MCF 10A (cell line): ENCODE data around the gene GALNT13. TPM values are rescaled to one million over a fixed set of nuclear protein-coding genes. Genes with fewer than 3 reads are reported as not detected.

ENCODE experiments used
- BruUV-seq: library from RNA; stranded (reverse); fragments of 400-500 nt; replicated peaks from 2 replicates; lab custom pipeline; 2021; lab: Mats Ljungman, UMichigan
- CTCF ChIA-PET: fragments of 300-600 bp; sonication (Branson Sonifier 250); formaldehyde crosslinking; extraction: SDS; loops from one replicate; lab custom pipeline; 2021; ENCODE audit warnings: antibody characterized with exemption, inconsistent platforms; lab: Yijun Ruan, JAX
- POLR2A ChIA-PET: fragments of 300-600, 350-650 bp; sonication (Branson Sonifier 250); formaldehyde crosslinking; extraction: SDS; loops from one replicate; lab custom pipeline; 2020; ENCODE audit warnings: antibody characterized with exemption, inconsistent platforms; lab: Yijun Ruan, JAX
- DNase-seq: peaks from one replicate; pipeline ENCODE4 v3.0.0-alpha.2; 2018; ENCODE audit not compliant: unreplicated experiment
- H3K27ac Mint-ChIP-seq: one replicate; pipeline ENCODE4 v1.8.0; 2022; ENCODE audit warnings: mild to moderate bottlenecking, low read depth, mixed read lengths; ENCODE audit not compliant: unreplicated experiment
- H3K27me3 Mint-ChIP-seq: one replicate; pipeline ENCODE4 v1.8.0; 2022; ENCODE audit warnings: mixed read lengths; ENCODE audit not compliant: insufficient read depth, unreplicated experiment
- H3K36me3 Mint-ChIP-seq: one replicate; pipeline ENCODE4 v1.8.0; 2022; ENCODE audit warnings: mild to moderate bottlenecking, moderate library complexity, mixed read lengths; ENCODE audit not compliant: insufficient read depth, unreplicated experiment
- H3K4me1 Mint-ChIP-seq: one replicate; pipeline ENCODE4 v1.8.0; 2022; ENCODE audit warnings: mixed read lengths; ENCODE audit not compliant: insufficient read depth, unreplicated experiment
- H3K4me3 Mint-ChIP-seq: one replicate; pipeline ENCODE4 v1.8.0; 2022; ENCODE audit warnings: mild to moderate bottlenecking, moderate library complexity, mixed read lengths; ENCODE audit not compliant: unreplicated experiment
- H3K9me3 Mint-ChIP-seq: one replicate; pipeline ENCODE4 v1.8.0; 2022; ENCODE audit warnings: mixed read lengths; ENCODE audit not compliant: unreplicated experiment
- intact Hi-C: fragments of 100-400 bp; cut with micrococcal nuclease; formaldehyde crosslinking; loops from 2 replicates; pipeline ENCODE4 v1.14.1; 2022
- total RNA-seq: library from RNA; stranded (reverse); gene quantifications from 2 replicates; pipeline ENCODE4 v1.2.3, GENCODE V29; 2022
- TF ChIP-seq, protein P1 (sequence below): fragments of 200-600 bp; IDR thresholded peaks from one replicate; pipeline ENCODE4 v1.8.0; 2022; ENCODE audit warnings: antibody characterized with exemption, mild to moderate bottlenecking; ENCODE audit not compliant: unreplicated experiment

GALNT13 gene
- total RNA-seq, 1 experiment from 2014 or later, result 0.54 TPM

DNA sequence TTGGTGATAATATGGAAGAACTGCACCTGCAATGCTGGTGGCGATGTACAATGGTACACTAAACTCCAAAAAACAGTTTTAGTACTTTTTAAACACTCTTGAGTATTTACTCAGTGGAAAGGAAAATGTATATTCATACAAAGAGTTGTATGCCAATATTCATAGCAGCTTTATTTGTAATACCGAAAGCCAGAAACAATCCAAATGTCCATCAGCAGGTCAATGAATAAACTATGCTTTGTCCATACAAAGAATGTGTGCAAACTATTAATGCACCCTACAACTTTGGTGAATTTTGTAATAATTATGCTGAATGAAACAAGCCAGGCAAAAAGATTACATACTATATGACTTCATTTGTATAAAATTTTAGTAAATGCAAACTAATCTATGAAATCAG, 396.3 kb downstream of the GALNT13 start:
- Mint-ChIP-seq H3K36me3 (no peaks in the 10 kb centered on the region), H3K4me1 (peaks cover 7% of the 10 kb centered on the region), H3K4me3 (no peak overlapping the region), H3K27ac (no peak overlapping the region), H3K27me3 (peaks cover 24% of the 10 kb centered on the region), H3K9me3 (no peaks in the 10 kb centered on the region)
- ChIA-PET CTCF (no interaction called here), POLR2A (no interaction called here)
- BruUV-seq, result no TSS peak
- TF ChIP-seq, protein P1, sequence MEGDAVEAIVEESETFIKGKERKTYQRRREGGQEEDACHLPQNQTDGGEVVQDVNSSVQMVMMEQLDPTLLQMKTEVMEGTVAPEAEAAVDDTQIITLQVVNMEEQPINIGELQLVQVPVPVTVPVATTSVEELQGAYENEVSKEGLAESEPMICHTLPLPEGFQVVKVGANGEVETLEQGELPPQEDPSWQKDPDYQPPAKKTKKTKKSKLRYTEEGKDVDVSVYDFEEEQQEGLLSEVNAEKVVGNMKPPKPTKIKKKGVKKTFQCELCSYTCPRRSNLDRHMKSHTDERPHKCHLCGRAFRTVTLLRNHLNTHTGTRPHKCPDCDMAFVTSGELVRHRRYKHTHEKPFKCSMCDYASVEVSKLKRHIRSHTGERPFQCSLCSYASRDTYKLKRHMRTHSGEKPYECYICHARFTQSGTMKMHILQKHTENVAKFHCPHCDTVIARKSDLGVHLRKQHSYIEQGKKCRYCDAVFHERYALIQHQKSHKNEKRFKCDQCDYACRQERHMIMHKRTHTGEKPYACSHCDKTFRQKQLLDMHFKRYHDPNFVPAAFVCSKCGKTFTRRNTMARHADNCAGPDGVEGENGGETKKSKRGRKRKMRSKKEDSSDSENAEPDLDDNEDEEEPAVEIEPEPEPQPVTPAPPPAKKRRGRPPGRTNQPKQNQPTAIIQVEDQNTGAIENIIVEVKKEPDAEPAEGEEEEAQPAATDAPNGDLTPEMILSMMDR, result no peak
- DNase-seq, result no peak
- intact Hi-C loops, result no loop called here

DNA sequence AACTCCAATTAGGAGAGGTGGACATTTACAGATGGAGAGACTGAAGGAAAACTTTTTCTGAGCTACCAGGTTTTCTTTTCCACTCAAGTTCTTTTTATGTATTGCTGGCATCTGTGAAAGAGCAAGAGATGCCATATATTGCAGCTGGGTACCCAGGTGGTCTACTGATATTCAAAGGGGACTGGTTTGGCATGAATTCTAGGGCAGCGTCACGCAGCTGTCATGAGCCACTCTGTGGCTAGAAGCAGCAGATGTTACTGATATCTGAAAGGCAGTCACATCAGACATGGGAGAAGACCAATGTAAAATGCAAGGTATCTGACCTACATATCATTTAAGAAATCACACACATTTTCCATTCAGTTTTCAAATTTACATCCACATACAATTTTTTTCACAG, 408.8 kb downstream of the GALNT13 start:
- TF ChIP-seq, protein P1, result no peak
- no peaks in the 10 kb centered on the region for H3K4me1 Mint-ChIP-seq
- CTCF ChIA-PET, result interaction anchor here (0.7 kb wide), 2 partner anchors 18 to 249 kb away, joined by 3 to 6 read pairs; no protein-coding TSS in a partner anchor
- H3K27me3 Mint-ChIP-seq, result peaks cover 20% of the 10 kb centered on the region
- DNase-seq, result no peak
- no peaks in the 10 kb centered on the region for H3K9me3 Mint-ChIP-seq
- H3K36me3 Mint-ChIP-seq, result no peaks in the 10 kb centered on the region
- BruUV-seq, result no TSS peak
- intact Hi-C loops, result no loop called here
- POLR2A ChIA-PET, result no interaction called here
- H3K27ac Mint-ChIP-seq, result no peak overlapping the region
- H3K4me3 Mint-ChIP-seq, result no peak overlapping the region

DNA sequence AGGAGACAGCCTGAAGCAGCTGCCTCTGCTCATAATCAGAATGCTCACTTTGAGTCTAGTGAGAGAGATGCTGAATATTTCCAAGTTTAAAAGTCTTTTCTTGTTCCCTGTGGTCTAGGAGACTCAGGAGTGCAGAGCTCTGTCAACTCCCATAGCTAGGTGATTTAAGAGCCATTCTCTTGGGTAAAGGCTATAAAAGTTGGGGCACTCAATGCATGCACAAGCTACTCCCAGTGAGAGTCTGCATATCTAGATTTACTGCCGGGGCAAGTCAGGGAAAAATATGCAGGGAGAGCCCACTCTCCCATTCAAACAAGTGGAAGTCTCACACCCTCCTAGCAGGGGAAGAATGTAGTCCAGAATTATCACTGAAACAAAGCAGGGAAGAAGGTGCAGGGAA, 418.1 kb downstream of the GALNT13 start:
- H3K4me1 Mint-ChIP-seq, result no peaks in the 10 kb centered on the region
- CTCF ChIA-PET, result no interaction called here
- H3K27me3 Mint-ChIP-seq, result no peaks in the 10 kb centered on the region
- no peak overlapping the region for H3K4me3 Mint-ChIP-seq
- H3K36me3 Mint-ChIP-seq, result no peaks in the 10 kb centered on the region
- TF ChIP-seq, protein P1, result no peak
- no peak overlapping the region for H3K27ac Mint-ChIP-seq
- POLR2A ChIA-PET, result no interaction called here
- no peaks in the 10 kb centered on the region for H3K9me3 Mint-ChIP-seq
- intact Hi-C loops, result no loop called here
- DNase-seq, result no peak
- BruUV-seq, result no TSS peak

DNA sequence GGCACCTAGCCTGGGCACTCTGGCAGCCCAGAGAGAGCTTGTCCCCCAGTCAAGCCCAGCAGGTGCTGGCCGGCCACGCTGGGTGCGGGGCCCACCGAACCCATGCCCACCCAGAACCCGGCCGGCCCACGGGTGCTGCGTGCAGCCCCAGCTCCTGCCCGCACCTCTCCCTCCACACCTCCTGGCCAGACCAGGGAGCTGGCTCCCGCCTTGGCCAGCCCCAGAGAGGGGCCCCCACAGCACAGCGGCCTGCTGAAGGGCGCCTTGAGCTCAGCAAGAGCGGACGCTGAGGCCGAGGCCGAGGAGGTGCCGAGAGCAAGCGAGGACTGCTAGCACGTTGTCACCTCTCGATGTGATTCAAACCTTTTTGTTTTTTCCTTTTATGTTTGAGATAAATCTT, 419.8 kb downstream of the GALNT13 start:
- H3K4me1 Mint-ChIP-seq, result no peaks in the 10 kb centered on the region
- H3K27me3 Mint-ChIP-seq, result no peaks in the 10 kb centered on the region
- H3K9me3 Mint-ChIP-seq, result no peaks in the 10 kb centered on the region
- no peak overlapping the region for H3K4me3 Mint-ChIP-seq
- intact Hi-C loops, result no loop called here
- no peaks in the 10 kb centered on the region for H3K36me3 Mint-ChIP-seq
- TF ChIP-seq, protein P1, result no peak
- ChIA-PET CTCF (interaction anchor here (0.7 kb wide), 1 partner anchor 45 kb away, joined by 4 read pairs; no protein-coding TSS in a partner anchor), POLR2A (interaction anchor here (0.5 kb wide), 1 partner anchor 29 kb away, joined by 3 read pairs; no protein-coding TSS in a partner anchor)
- no peak overlapping the region for H3K27ac Mint-ChIP-seq
- no TSS peak for BruUV-seq
- no peak for DNase-seq
